HepG2 (cell line): ENCODE measurements around the gene HDAC3. TPM values are rescaled to one million over a fixed set of nuclear protein-coding genes. Genes with fewer than 3 reads are reported as not detected.

Experiments used
- HNF4G ChIP-seq, 2 experiments: sonication (generic) in 1 of 2; formaldehyde crosslinking in 1 of 2; IDR thresholded peaks; 2 replicates each; pipeline versions ENCODE4 v1.4.0 to v1.6.1; 2011 to 2020; ENCODE audit warnings: borderline replicate concordance in 2 of 2, low read depth in 2 of 2, mild to moderate bottlenecking in 2 of 2, low read length in 1 of 2, missing genetic modification reagents in 1 of 2, moderate library complexity in 1 of 2
- MAZ ChIP-seq, 2 experiments: sonication (generic) in 1 of 2; formaldehyde crosslinking in 1 of 2; IDR thresholded peaks; 2 replicates each; pipeline versions ENCODE4 v1.5.0 to v1.6.1; 2012 to 2020; ENCODE audit warnings: low read depth in 2 of 2, mild to moderate bottlenecking in 2 of 2, borderline replicate concordance in 1 of 2, improper control_type of control experiment in 1 of 2, low read length in 1 of 2, missing genetic modification reagents in 1 of 2, moderate library complexity in 1 of 2
- MXD1 ChIP-seq: sonication (generic); formaldehyde crosslinking; IDR thresholded peaks from 2 replicates; pipeline ENCODE4 v1.4.0; 2020; ENCODE audit warnings: mild to moderate bottlenecking, missing genetic modification reagents
- PAX8 ChIP-seq: sonication (generic); formaldehyde crosslinking; IDR thresholded peaks from 2 replicates; pipeline ENCODE4 v1.8.0; 2022; ENCODE audit warnings: mild to moderate bottlenecking, missing genetic modification reagents, borderline replicate concordance
- SYNCRIP ChIP-seq: fragments of 200-400 bp; formaldehyde crosslinking; IDR thresholded peaks from 2 replicates; pipeline ENCODE4 v1.6.1; 2018; ENCODE audit warnings: mild to moderate bottlenecking, low read depth, low read length; ENCODE audit not compliant: insufficient read depth
- TFDP1 ChIP-seq: IDR thresholded peaks from 2 replicates; pipeline ENCODE4 v1.6.1; 2016; ENCODE audit warnings: missing compliant biosample characterization, missing genetic modification reagents, borderline replicate concordance
- ZBTB10 ChIP-seq: sonication (generic); formaldehyde crosslinking; IDR thresholded peaks from 2 replicates; pipeline ENCODE4 v1.4.0; 2020; ENCODE audit warnings: missing genetic modification reagents, borderline replicate concordance
- ZNF367 ChIP-seq: sonication (generic); formaldehyde crosslinking; IDR thresholded peaks from 2 replicates; pipeline ENCODE4 v1.4.0; 2020; ENCODE audit warnings: missing genetic modification reagents, borderline replicate concordance
- ZNF468 ChIP-seq: sonication (generic); formaldehyde crosslinking; IDR thresholded peaks from 2 replicates; pipeline ENCODE4 v1.8.0; 2022; ENCODE audit warnings: mild to moderate bottlenecking, moderate library complexity, missing genetic modification reagents
- ZNF609 ChIP-seq: sonication (generic); formaldehyde crosslinking; IDR thresholded peaks from 2 replicates; pipeline ENCODE4 v1.4.0; 2020; ENCODE audit warnings: mild to moderate bottlenecking, missing genetic modification reagents, borderline replicate concordance
- ZNF619 ChIP-seq: sonication (generic); formaldehyde crosslinking; IDR thresholded peaks from 2 replicates; pipeline ENCODE4 v1.4.0; 2020; ENCODE audit warnings: mild to moderate bottlenecking, missing genetic modification reagents
- ZNF644 ChIP-seq: IDR thresholded peaks from 2 replicates; pipeline ENCODE4 v1.6.1; 2016; ENCODE audit warnings: low read depth
- ZNF720 ChIP-seq: sonication (generic); formaldehyde crosslinking; IDR thresholded peaks from 2 replicates; pipeline ENCODE4 v1.4.0; 2020; ENCODE audit warnings: missing genetic modification reagents
- ZNF850 ChIP-seq: sonication (generic); formaldehyde crosslinking; conservative IDR thresholded peaks from 2 replicates; pipeline ENCODE4 v1.9.0; 2021; ENCODE audit warnings: mild to moderate bottlenecking, missing genetic modification reagents
- polyA plus RNA-seq, 8 experiments: library from polyadenylated mRNA; depleted of rRNA in 3 of 8; stranded (reverse) in 7 of 8; unstranded in 1 of 8; fragments of >200 nt; fragmentation: Illumina TruSeq in 4 of 8; extraction: Trizol in 4 of 8; gene quantifications; 2 replicates each; pipeline versions ENCODE4 v1.2.1 to v1.2.3, GENCODE V29; 2011 to 2016; ENCODE audit warnings: low read depth in 4 of 8, missing spikeins in 1 of 8, mixed read lengths in 1 of 8; ENCODE audit not compliant: insufficient read depth in 1 of 8
- total RNA-seq, 5 experiments: library from RNA; depleted of rRNA; stranded (reverse); fragments of >200 nt; fragmentation: Illumina TruSeq; extraction: Trizol; gene quantifications; 2 replicates each; pipeline ENCODE4 v1.2.3, GENCODE V29; 2016; ENCODE audit warnings: low read depth in 1 of 5

HDAC3 gene
- total and polyA plus RNA-seq, 2 of the 13 experiments (the other 11 are each of a cell fraction or from before 2014, with no cell fraction given) = 84.0 to 94.1 TPM

- TF ChIP-seq ZNF609 (CRISPR knock-in tag) = no peak
- TF ChIP-seq PAX8 (CRISPR knock-in tag) = 0 out of 2 replicates have a peak, but pooled peaks have one; percentile 39
- TF ChIP-seq ZNF850 (CRISPR knock-in tag) = no peak
- no peak for TF ChIP-seq HNF4G (IDR thresholded peaks at IDR 0.05; ENCODE audit: borderline replicate concordance, low read depth, low read length)
- TF ChIP-seq HNF4G (CRISPR knock-in tag; IDR thresholded peaks at IDR 0.05; ENCODE audit: borderline replicate concordance, low read depth) = no peak
- TF ChIP-seq ZNF619 (CRISPR knock-in tag) = no peak
- TF ChIP-seq ZNF367 (CRISPR knock-in tag) = no peak
- TF ChIP-seq ZNF644 = no peak
- TF ChIP-seq ZNF468 (CRISPR knock-in tag) = no peak
- peak; percentile 29; the same call in 1 of the 2 replicates for TF ChIP-seq TFDP1 (CRISPR knock-in tag)
- TF ChIP-seq ZNF720 (CRISPR knock-in tag) = no peak
- TF ChIP-seq MAZ (IDR thresholded peaks at IDR 0.05; ENCODE audit: borderline replicate concordance, low read depth, low read length) = peak; percentile 68; the same call in 1 of the 2 replicates
- peak; percentile 42; the same call in 1 of the 2 replicates for TF ChIP-seq MAZ (CRISPR knock-in tag; IDR thresholded peaks at IDR 0.05; ENCODE audit: low read depth)
- TF ChIP-seq SYNCRIP = no peak
- TF ChIP-seq MXD1 = peak; percentile 18; the same call in 1 of the 2 replicates
- no peak for TF ChIP-seq ZBTB10 (CRISPR knock-in tag)
Measured at GRCh38 chr5:141636413-141637122, at the start of gene HDAC3, which contains the start of gene RELL2 (continued).
